ENCODE data around the gene CCR2.
"Not testable (repeated sequence)": the region's sequence is repeated elsewhere in the genome, so short reads cannot be mapped to it uniquely, and the experiment has no call there.

The CCR2 gene

DNA sequence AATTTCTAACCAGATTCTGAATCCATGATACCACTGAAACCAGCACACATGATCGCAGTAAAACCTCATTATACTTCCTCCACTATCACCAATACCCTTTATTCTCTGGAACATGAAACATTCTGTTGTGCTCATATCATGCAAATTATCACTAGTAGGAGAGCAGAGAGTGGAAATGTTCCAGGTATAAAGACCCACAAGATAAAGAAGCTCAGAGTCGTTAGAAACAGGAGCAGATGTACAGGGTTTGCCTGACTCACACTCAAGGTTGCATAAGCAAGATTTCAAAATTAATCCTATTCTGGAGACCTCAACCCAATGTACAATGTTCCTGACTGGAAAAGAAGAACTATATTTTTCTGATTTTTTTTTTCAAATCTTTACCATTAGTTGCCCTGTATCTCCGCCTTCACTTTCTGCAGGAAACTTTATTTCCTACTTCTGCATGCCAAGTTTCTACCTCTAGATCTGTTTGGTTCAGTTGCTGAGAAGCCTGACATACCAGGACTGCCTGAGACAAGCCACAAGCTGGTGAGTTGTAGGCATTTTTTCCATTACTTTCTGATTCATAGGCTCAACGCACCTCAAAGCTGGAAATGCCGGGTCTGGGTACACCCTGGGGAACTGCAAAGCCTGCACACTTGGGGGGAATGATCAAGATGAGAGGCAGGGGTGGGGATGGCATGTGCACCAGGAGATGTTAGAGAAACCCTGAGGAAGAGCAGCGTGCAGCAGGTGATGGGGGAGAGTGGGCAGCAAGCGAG is at the start of gene CCR2:
CCR2 (plus strand) TSS at position 465 of the 764 bp plus-strand sequence. CDS start 3,417 bp downstream, outside the sequence.
- no peak for DNase-seq (ENCODE audit: low read depth)

DNA sequence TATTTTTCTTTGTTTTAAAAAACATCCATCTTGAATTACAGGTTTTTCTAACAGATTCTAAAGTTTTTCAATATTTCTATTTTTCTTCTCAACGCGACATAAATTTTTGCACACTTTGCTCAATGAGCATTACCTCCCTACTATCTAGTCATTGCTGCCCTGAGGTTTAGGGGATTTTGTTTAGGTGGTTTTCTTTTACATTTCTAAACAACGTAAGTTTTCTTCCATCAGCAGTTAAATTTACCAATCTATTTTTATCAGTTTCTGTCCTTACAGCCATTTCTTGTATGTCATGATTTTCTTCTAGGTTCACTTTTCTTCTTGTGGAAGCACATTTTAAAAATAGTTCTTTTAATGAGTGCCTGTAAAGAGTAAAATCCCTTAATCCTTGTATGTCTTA is 49.2 kb upstream of the CCR2 start:
- DNase-seq (ENCODE audit: low read depth): no peak

DNA sequence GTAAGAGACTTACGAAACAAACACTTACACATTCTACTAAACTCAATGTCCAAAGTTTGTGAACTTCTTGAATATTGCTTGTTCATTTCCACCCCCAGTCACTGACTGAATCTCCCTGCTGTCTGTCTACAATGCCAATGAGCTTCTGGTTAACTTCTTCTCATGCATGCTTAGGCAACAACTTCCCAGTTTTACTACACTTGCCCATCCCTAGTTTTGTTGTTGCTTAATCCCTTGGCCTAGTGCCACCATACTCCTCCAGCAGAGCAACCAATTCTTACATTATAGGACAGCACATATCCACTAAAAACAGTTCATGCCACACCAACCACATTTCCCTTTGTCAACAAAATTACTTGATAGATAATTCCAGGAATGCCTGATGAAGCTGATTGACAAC is 40.9 kb upstream of the CCR2 start:
- no peak for DNase-seq (ENCODE audit: low read depth)

DNA sequence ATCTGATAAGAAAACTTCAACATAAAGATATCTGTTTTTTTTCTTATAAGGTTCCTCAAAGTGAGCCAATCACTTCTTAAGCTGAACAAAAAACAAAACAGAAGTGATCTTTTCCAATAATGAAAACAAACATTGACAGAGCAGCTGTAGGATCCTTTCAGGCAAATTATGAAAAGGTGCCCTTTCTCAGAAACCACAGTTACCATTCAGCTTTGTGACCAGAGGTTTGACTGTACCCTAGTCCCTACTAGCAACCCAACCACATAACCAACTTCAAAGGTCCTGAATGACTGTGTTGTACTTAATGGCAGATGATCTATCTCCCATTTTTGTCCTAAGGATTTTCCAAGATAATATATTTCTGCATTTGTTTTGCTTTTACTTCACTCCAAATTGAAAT is 39.4 kb upstream of the CCR2 start:
- DNase-seq (ENCODE audit: low read depth): no peak

DNA sequence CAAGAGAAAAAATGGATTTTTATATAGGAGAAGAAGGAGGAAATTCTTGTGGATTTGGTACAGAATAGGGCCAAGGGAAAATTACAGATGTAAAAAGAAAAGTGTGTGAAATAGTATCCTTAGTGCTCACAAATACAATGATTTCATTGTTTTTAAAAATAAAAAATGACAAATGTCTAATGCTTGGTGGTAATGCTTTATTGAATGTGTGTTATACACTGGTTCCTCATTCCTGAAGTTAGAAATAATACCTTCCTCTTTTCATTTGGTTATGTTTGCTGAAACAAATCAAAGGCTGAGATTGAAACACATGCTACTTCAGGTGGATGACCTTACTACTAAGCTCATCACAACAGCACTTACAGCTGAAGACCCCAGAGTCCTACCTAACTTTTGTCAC is 37.7 kb upstream of the CCR2 start:
- no peak for DNase-seq (ENCODE audit: low read depth)

DNA sequence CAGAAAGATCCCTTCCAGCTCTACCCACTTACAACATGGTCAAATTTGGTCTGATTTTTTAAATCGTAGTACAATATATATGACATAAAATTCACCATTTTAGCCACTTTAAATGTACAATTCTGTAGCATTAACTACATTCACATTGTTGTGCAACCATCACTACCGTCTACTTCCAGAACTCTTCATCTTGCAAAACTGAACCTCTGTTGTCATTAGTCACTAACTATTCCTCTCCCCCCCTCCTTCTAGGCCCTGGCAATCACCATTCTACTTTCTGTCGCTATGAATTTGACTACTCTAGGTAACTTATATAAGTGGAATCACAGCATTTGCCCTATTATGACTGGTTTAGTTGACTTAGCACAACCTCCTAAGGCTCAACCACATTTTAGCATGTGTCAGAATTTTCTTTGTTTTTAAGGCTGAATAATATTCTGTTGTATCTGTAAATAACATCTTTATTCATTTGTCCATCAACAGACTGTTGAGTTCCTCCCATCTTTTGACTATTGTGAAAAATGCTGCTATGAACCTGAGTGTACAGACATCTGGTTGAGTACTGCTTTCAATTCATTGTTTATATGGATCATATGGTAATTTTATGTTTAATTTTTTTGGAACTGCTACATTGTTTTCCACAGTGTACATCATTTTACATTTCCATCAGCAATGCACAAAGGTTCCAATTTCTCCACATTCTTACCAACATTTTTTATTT is 35.5 kb upstream of the CCR2 start:
- DNase-seq (ENCODE audit: low read depth): no peak

DNA sequence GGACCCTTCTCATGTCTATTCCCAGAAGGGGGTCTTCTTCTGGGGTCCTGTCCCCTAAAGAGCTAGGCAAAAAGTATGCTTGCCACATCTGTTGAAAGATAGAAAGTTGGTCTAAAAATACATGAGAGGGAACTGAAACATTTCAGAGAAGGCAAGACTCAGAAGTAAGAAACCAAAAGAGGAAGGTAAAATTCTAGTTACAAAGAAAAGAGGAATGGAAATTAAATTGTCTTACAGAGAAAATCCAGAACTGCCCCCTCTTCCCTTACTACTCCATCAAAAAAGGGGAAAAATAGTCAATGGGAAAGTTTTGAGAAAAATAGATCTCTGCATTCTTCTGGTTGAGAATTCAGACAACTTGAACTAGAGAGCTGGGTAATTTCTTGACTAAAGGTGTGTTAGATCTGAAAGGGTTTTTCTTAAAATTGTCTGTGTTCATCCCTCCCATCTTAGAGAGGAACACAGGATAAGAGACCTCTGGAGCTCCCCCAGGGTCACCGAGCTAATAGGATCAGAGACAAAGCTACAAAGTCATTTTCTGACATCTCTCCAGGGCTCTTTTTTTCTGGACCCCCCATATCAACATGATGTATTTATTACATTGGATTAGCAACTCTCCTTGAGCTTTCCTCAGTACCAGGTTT is 32.3 kb upstream of the CCR2 start:
- DNase-seq (ENCODE audit: low read depth): no peak

DNA sequence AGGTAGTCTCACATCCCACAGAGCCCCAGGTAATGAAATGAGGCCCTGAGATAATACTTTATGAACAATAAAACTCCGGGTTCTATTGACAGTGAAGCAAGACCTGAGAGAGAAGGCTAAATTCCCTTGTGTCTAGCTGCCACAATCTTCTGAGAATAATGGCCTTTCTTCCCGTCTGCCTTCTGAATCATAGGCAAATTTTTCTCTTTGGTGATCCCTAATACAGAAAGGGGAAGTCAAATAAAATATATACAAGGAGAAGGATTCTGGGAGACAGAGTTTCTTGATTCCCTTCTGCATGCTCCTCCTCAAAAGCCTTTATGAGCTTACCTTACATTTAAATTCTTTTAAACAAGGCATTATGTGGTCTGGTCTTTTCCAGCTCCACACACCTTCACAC is 29.9 kb upstream of the CCR2 start:
- DNase-seq (ENCODE audit: low read depth): no peak

DNA sequence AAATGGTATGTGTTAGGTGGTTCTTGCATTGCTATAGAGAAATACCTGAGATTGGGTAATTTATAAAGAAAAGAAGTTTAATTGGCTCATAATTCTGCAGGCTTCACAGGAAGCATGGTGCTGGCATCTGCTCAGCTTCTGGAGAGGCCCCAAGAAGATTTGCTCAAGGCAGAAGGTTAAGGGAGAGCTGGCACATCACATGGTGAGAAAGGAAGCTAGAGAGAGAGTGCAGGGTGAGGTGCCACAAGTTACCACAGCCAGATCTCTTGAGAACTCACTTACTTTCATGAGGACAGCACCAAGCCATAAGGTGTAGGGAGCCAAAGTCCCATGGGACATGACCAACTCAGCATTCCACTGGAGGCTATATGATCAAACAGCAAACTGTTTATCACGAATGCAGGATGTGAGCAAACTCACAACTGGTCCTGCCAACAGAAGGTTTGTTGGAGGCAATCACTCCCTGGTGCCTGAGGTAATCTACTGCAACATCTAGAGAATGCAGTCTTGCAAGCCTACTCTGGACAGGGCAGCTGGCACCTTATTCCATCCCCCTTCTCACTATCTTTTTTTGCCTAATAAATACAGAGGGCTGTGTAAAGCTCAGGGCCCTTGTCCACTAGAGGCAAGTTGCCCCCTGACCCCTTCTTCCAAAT is 28.1 kb upstream of the CCR2 start:
- DNase-seq (ENCODE audit: low read depth): no peak

DNA sequence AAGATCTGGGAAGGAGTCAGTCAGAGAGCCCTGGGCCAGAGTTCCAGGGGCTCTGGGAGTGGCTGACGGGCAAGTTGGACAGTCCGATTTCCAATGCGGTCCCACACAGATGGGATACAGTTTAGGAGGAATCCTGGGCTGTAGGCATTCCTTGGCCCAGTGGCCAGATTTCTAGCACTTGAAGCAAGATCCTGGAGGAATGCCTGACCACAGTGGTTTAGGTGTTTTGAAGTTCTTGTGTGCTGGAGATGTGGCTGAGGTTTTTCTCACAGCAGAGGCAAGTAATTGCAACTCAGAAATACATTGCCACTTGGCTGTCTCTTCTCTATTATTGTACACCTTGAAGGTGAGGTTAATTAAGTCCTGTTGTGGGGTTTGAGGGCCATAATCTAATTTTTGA is 23.2 kb upstream of the CCR2 start:
- not testable (repeated sequence) for DNase-seq (ENCODE audit: low read depth)

DNA sequence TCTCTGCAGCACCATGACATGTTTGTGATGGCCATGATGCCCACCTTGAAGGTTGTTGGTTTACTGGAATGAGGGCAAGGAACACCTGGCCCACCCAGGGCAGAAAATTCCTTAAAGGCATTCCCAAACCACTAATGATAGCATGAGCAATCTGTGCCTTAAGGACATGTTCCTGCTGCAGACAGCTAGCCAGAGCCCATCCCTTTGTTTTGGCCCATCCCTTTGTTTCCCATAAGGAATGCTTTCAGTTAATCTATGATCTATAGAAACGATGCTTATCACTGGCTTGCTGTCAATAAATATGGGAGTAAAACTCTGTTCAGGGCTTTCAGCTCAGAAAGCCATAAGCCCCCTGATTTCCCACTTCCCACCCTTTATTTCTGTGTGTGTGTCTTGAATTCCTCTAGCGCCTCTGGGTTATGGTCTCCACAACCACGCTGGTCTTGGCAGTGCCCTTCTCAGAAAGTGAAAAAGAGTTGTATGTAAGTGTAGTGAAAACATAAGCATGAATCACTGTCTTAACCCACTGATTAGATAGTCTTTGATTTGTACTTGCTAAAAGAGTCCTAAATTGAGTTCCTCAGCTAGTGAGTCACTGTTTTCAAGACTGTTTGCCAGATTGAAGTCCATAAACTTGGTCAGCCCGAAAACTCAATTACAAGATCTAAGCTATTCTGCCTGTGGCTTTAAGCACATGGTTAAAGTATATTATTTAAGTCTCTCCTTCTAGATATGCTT is 19.0 kb upstream of the CCR2 start:
- no peak for DNase-seq (ENCODE audit: low read depth)

DNA sequence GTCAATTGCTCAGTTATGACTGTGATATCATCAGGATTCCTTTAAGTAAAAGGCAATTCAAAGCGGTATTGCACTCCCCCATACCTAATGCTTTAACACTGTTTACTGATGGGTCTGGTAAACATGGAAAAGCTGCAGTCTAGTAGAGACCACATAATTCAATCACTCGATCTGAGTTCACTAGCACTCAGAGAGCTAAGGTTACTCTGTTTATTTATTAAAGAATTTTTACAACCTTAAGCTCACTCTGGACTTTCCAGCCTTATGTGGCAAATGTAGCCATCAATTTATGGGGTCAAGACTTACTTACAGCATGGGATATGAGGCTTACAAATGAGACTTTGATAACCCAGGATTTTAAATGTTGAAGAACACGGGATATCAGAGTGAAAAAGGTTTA is 18.4 kb upstream of the CCR2 start:
- no peak for DNase-seq (ENCODE audit: low read depth)

DNA sequence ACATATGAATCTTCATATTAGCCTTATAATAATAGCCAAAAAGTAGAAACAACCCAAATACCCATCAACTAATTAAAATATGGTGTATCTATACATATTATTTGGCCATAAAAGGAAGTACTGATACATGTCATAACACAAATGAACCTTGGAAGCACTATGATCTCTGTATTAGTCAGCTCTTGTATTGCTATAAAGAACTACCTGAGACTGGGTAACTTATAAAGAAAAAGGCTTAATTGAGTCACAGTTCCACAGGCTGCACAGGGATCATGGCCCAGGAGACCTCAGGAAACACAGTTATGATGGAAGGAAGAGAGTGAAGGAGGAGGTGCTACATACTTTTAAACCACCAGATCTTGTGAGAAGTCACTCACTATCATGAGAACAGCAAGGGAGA is 16.0 kb upstream of the CCR2 start:
- DNase-seq (ENCODE audit: low read depth): no peak

DNA sequence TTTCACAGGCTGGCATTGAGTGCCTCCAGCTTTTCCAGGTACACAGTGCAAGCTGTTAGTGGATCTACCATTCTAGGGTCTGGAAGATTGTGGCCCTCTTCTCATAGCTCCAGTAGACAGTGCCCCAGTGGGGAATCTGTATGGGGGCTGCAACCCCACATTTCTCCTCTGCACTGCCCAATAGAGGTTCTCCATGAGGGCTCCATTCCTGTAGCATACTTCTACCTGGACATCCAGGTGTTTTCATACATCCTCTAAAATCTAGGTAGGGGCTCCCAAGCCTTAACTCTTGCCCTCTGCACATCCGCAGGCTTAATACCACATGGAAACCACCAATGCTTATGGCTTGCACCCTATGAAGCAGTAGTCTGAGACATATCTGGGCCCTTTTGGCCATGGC is 15.1 kb upstream of the CCR2 start:
- DNase-seq (ENCODE audit: low read depth): no peak

DNA sequence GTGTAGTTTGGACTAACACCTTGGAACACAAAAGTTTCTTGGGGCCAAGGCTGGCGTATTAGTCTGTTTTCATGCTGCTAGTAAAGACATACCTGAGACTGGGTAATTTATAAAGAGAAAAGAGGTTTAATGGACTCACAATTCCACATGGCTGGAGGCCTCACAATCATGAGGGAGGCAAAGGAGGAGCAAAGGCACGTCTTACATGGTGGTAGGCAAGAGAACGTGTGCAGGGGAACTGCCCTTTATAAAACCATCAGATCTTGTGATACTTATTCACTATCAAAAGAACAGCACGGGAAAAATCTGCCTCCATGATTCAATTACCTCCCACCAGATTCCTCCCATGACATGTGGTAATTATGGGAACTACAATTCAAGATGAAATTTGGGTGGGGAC is 9.4 kb upstream of the CCR2 start:
- no peak for DNase-seq (ENCODE audit: low read depth)

DNA sequence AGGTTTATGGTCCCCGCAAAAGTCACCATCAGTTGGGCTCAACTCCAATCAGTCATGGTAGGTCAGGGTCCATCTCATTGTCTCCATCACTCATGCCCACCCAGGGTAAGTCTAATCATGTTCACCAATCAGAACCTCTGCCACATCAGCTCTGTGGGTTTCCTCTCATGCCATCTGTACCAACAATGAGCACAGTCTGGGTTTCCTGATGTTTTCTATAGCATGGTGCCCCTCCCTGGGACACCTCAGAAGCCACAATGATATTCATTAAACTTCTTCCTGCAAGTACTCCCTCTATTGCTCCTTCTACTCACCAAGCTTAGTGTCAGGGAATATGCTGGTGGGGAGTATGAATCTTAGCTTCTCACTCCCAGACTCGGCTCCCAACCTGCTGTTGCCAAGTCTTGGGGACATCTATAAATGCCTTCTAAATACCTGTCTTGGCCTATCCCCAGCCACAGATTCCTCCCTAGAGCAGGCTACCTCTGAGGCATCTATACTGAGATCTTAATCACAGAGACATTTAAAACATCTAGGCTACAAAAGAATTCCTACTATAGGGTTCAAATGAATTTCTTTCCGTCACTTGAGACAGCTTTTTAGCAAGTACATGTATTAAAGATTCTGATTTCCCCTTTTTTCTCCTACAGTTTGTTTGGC is 5.0 kb upstream of the CCR2 start:
- no peak for DNase-seq (ENCODE audit: low read depth)

DNA sequence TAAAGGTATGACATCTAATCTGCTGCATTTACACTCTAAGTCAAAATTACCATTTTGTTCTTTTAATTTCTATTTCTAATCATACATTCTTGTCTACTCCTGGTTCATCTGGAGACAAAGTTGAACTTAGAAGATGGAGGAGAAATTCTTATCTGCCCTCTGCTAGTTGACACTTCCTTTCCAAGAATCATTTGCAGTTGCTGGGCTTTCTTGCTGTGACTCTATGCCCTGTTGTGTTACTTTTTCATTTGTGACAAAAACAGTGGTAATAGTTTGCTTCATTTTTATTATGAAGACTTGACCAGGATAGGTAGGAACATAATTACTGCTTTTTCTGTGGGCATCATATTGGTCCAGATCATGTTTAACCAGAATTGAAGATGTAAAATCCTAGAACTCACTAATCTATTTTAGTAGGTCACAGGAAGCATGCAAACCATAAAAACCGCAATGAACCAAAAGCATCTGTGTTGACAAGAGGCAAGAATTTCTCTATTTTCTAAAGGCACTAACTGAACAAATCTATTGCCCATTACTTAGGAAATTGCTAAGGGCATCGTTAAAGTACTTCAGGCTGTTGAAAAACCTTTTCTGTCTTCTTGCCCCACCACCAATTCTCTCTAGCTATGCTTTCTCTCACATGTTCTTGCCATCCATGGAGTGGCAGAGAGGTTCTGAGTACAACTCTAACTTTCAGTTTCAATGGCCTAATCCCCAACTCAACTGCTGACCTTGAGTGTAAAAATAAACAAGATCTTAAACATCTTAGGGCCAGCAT is 4.2 kb upstream of the CCR2 start:
- no peak for DNase-seq (ENCODE audit: low read depth)

DNA sequence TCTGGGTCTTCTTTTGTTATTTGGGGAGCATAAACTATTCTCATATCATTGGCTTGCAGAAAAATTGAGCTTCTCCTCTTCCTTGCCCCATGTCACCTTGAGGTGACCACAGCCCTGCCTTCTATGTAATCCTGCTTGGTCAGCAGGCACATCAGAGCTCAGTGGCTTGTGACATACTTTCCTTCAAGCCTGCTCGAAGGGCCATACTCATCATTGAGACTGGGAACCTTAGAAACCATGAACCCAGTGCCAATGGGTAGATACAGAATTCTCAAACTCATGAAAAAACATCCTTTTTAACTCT is 3.7 kb upstream of the CCR2 start:
- no peak for DNase-seq (ENCODE audit: low read depth)

DNA sequence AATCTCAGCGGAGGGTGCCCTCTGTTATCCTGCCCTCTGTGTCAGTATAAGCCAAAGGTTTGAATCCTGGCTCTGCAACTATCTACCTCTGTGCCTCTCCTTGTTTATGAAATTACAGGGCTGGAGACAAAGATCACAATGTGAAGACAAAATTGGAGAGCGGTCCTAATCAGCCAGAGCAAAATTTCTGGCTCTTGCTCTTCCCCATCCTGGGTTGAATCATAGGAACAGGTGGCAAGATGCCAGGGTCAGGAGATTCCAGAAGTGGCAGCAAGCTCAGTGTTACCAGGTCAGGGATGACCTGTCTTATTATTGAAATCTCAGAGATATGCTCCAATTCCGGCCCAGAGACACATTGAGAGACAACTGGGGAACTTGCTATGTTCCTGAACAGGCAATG is 2.3 kb upstream of the CCR2 start:
- DNase-seq (ENCODE audit: low read depth): no peak

DNA sequence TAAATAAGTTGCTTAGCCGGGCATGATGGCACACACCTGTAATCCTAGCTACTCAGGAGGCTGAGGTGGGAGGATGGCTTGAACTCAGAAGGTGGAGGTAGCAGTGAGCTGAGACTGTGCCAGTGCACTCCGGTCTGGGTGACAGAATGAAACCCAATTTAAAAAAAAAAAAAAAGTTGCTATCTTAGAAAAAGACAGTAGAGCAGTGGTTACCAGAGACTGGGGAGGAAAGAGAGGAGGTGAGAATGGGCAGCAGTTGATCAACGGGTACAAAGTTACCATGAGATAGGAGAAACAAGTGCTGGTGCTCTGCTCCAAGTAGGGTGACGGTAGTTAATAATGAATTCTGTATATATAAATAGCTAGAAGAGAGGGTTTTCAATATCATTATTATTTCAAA is 821 bp upstream of the CCR2 start:
- no peak for DNase-seq (ENCODE audit: low read depth)

DNA sequence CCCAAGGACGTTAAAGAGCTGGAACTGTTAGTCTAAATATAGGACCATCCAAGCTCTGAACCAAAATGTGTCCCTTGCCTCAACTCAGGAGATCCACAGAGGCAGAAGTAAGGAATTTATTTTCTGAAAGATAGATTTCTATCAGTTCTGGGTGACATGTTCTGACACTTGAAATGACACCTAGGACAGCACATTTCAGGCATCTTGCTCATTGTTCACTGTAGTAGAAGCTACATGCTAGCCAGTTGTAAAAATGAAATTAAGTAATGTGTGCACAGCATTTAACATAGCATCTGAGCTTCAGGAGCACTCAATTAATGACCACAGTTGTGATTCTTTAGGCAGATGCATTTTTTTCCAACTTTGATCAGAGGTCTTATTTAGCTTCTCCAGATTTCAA is 567 bp downstream of the CCR2 start:
- DNase-seq (ENCODE audit: low read depth): no peak
